HG03575 (cell line): ENCODE measurements around the gene COQ7.

ENCODE experiments used
- ATAC-seq: cut with Tn5 transposase; IDR thresholded peaks from one replicate; pipeline ENCODE4 v1.9.1; 2021; ENCODE audit not compliant: unreplicated experiment, insufficient number of reproducible peaks, low FRiP score; ENCODE audit errors: extremely low read depth

Gene COQ7

DNA sequence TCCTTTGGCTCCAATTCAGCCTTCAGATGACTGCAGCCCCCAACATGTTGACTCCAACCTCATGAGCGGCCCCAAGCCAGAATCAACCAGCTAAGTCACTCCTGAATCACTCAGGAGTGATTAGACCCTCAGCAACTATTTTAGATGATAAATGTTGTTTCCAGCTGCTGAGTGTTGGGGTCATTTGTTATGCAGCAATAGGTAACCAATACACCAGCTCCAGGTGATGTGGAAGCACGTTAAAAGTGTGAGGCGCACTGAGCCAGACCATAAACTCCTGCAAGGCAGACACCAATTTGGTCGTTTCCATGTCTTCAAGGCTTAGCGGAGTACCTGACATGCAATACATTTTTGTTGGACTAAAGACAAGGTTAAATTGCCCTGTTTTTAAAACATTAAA is 17.5 kb downstream of the COQ7 start:
- no peak for ATAC-seq

DNA sequence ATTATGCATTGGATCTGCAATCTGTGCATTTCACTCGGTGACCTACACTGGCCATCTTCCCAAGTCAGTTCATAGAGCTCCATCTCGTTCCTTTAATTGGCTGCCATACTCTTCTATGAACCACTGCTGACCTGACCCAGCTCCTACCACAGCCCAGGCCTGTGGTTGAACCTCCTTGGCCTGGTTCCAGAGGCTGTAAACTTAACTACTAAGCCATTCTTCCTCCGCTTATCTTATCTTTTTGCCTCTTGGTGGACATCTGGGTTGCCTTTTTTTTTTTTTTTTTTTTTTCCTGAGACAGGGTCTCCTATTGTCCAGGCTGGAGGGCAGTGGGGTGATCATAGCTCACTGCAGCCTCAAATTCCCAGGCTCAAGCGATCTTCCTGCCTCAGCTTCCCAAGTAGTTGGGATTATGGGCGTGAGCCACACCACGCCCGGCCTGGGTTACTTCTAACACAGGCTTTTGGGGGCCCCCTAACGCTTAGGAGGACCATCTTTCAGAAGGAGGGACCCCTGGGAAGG is 18.3 kb downstream of the COQ7 start:
- no peak for ATAC-seq

DNA sequence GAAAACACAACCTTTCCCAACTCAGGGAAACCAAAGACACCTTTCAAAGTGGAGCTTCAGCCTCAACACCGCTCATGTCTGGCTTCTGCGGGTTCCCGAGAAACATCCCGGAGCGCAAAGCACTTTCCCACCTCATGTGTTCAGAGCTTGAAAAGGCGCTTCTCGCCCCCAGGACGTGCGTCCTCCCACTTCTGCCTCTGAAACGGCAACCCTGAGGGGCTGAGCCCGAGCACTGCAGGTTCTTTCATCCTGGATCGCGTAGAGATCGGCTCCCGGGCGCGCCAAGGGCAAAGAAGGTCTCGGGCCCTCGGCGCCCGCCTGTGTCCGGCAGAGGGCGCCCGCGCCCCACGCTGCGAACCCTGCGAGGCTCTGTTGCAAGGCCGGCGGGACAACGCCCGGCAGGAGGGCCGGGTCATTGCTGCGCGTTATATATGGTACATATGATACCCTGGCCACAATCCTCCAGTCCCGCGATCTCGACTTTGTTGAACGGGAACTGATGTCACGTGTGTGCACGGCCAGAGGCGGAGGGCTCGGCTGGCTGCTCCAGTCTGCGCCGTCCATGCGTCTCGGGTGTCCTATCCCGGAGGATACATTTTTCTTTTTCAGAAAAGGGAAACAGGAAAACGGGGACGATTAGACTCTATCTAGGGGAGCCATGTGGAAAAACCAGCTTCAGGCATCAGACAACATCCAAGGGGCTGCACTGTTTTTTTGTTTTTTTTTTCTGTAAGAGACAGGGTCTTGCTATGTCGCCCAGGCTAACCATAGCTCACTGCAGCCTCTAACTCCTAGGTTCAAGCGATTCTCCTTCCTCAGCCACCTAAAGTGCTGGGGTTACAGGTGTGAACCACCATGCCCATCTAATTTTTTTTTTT is 19.1 kb downstream of the COQ7 start:
- ATAC-seq = no peak

DNA sequence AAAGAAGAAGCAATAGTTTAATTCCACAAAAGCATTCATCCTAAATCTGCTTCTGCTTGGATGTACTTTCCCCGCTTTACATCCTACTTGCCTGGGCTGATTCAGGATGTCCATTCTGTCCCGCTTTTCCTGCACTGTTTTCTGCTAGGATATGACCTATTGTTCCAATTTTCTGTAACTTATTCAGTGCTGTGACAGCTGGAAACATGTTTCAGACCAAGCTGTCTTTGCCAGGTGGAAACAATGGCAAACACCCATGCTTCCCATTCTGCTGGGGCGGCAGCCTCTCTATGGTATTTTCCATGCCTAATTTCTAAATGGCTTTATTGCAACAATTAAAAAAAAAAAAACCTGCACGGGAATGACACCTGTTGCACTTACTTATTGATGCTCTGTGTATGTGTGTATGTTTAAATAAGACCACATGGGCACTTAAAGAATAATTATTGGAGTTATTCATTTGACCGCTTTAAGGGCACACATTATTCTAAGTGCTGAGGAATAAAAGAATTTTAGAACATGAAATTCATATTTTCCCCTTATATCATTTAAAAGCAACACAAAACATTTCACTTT is 21.0 kb downstream of the COQ7 start:
- ATAC-seq = no peak

DNA sequence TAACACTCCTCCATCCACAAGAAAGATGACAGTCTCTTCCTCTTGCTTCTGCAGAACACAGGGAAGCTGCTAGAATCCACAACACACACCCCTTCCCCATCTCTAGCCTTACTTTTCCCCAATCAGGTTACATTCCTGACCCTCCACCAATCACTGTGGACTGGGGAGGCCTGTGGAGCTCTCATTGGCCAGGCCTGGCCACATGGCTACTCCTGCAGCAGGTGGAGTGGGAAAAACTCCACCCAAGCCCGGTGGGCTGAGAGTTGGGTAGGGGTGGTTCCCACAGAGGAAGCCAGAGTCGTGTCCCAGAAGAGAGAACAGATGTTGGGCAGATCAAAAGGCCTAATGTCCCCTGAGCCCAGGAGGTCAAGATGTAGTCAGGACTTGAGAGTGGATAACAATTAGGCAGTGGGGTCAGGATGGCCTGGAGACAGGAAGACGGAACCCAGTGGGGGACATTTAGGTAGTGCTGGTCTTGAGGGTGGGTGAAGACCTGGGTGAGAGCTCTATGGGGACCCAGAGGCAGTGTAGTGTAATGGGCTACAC is 22.1 kb downstream of the COQ7 start:
- ATAC-seq = no peak

DNA sequence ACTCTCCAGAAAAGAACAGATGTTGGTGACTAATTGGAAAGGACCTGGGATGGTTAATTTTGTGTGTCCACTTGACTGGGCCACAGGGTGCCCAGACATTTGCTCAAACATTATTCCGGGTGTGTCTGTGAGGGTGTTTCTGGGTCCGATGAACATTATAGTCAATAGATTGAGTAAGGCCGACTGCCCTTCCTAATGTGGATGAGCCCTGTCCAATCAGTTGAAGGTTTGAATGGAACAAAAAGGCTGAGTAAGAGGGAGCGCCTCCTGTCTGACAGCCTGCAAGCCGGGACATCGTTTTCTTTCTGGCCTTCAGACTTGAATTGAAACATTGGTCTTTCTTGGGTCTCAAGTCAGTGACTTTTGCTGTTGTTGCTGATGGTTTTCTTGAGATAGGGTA is 23.5 kb downstream of the COQ7 start:
- no peak for ATAC-seq

DNA sequence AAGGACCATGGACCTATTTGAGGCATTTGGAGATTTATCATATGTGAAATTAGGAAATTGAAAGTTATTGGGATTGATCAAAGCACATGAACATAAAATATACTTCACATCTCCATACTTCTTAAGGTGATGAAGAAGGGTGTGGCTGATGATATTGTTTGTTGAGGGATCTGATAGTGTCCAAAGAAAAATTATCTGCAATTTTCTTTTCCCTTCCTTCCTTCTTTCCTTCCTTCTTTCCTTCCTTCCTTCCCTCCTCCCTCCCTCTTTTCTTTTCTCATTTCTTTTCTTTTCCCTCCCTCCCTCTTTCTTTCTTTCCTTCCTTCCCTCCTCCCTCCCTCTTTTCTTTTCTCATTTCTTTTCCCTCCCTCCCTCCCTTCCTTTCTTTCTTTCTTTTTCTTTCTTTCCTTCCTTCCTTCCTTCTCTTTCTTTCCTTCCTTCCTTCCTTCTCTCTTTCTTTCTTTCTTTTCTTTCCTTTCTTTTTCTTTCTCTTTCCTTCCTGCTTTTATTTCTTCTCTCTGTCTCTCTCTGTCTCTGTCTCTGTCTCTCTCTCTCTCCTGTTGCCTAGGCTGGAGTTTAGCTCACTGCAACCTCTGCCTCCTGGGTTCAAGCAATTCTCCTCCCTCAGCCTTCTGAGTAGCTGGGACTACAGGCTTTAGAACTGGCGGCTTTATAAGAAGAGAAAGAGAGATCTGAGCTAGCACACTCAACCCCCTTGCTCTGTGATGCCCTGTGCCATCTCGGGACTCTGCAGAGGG is 25.4 kb downstream of the COQ7 start:
- ATAC-seq = no peak

DNA sequence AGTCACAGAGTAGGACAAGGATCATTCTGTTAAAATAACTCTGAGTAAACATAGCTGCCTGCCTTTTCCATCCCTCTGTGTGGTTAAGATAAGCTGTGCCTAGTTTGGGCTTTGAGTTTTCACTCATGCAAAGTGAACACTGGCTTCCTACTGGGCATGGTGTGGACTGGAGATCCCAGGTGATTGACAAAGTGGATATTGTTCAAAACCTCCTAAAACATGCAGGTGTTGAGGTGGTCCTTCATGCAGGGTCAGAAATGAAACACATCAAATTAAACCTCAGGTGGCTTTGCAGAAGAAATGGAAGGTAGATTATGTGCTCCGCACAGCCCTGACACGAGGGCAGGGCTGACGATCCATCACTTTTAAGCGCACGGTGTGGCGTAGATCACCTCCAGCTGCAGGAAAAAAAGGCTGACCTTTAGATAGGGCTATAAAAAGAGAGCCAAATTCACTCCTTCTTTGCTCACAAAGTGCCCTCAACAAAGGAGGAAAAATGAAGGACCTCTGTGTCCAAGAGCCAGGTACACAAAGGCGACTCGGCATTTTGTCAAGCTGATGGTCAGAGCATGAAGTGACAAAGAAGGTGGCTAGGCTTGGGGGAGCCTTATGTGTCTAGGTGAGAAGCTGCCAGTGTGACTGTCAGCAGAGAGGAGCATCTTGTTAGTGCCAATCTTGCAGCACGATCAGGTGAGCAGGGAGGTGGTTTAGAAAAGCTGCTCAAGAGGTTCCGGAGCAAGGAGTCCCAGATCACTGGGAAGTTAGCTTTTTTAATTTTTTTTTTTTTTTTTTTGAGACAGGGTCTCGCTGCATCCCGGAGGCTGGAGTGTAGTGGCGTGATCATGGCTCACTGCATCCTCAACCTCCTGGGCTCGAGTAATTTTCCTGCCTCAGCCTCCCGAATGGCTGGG is 26.5 kb downstream of the COQ7 start:
- no peak for ATAC-seq

DNA sequence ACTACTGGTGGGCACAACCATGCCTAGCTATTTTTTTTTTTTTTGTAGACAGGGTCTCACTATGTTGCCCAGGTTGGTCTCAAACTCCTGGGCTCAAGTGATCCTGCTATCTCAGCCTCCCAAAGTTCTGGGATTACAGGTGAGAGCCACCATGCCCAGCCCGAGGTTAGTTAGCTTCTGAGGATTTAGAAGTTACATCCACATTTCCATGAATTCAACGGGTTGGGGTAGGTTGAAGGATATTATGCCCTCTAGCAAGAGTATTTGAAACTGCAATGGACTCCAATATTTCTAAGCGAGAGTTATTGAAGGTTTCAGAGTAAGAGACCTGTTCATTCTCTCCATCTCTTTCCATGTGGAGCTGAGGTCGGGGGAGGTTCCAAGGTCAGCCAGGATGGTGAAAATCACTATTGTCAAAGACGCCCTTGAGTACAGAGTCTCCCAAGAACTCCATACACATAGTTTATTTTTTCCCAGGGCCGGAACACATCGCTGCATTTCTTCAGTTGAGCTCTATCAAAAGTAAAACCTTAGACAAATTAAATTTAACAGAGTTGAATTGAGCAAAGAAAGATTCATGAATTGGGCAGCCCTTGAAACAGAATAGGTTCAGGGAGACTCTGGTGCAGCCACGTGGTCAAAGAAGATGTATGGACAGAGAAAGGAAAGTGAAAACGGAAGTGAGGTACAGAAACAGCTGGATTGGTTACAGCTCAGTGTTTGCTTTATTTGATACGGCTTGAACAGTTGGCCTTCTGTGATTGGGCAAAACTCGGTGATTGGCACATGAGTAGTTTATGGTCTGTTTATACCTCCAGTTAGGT is 27.3 kb downstream of the COQ7 start:
- no peak for ATAC-seq

DNA sequence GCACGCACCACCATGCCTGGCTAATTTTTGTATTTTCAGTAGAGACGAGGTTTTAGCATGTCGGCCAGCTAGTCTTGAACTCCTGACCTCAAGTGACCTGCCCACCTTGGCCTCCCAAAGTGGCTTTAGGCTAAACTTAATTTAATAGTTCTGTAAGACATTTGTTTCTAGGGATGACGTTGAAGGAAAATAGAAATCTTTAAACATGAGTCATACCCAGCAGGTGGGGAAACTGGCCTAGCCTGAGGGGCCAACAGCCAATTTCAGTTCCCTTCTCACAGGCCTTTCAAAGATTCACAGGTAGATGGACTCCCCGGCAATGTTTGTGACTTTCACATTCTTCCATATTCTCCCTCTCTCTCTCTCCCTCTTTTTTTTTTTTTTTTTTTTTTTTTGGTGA is 28.2 kb downstream of the COQ7 start:
- ATAC-seq = no peak

DNA sequence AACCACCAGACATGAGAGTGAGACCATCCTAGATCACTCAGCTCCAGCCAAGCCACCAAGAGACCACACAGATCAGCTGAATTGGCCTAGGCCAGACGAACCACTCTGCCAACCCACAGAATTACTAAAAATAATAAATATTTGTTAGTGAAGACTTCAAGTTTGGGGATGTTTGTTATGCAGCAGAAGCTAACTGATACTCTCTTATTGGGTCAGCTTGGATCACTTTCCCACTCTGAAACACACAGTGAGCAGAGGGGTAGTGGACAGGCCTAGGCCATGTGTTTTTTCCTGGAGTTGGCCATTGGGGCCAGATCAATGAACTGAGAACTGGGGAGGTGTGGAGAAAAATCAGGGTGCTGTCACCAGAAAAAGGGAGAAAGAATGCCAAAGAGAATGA is 30.8 kb downstream of the COQ7 start:
- ATAC-seq = no peak

DNA sequence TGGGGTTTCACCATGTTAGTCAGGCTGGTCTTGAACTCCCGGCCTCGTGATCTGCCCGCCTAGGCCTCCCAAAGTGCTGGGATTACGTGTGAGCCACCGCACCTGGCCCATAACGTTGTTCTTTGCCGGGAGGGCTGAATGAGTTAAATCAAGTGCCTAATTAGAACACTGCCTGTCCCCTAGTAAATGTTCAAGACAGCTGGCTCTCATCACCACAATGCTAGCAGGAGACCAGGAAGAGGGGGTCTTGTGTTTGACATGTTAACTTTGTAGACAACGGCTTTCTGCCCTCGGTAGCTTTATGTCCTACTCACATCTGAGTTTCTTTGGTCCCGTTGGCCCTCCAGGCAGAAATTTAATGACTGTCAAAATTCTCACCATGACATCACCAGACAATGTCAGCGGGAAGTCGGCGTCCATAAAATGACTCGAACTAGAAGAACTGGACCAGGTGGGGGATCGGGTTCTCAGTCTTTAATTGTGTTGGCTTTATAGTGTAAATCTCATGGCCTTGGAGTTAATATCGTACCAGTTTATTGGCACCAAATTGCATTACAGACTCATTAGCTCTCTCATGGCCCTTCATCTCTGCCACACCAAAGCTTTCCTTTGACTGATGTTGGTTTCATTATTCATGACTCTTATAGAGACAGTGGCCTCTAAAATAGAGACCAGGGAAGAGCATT is 34.9 kb downstream of the COQ7 start:
- ATAC-seq = no peak

DNA sequence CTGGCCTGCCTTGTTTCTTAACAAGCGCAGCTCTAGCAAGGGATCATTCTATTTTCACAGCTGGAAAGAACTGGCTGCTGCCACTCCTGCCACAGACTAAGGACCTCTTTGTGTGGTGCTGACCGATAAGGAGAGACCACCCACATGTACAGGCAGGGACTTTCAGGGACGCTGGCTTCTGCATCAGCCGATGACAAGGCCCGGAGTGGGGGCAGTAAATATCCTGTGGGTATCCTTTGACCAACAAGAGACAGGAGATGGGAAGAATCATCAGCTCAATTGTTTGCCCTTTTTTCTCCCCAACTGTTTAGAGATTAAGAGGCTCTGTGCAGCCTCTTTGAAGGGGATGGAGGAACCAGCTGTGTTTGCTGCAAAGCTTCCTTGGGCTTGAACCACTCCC is 37.2 kb downstream of the COQ7 start:
- no peak for ATAC-seq

DNA sequence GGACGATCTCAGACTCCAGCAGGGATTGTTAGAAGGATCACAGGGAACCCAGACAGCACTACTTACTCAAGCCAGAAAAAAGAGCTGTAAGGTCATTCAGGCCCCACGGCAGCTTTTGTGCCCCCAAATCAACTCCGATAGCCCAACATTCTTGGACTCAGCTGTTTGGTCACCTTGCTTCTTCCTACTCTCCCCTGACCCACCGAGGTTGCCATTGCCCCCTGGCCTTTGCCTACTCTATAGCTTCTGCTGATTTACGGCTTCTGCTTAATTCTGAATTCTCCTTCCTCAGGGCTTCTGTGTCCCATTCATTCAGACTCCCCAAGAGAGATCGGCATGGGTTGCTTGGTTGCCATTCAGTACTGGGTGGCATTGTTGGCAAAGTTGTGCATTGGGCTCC is 37.7 kb downstream of the COQ7 start:
- no peak for ATAC-seq

DNA sequence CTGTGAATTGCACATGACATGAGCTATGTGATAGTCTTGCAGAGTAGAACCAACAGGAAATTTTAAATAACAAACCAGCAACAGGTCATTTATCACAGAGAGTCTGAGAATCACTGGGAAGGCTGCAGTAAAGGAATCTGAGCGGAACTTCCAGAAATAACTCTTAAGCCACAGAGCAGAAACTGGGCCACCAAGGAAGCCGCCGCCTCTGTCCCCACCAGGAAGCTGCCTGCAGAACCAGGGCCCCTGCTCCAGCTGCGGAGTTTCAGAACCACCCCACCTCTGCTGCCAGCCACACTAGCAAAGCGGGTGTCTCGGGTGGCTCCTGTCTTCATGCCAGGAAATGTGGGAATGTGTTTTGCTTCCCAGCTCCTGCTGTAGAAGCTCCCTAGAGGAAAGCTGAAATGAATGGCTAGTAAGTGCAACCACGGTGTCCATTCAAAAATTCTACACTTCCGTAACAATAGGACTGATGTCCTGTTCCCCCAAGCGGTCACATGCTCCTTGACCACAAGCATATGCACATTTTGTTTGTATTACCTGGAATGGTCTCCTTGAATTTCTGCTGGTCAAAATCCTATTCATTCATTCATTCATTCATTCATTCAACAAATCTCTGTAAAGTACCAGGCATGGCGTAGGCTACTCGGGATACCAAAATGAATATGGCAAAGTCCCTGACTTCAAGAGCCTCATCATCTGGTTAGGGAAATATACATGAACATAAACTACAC is 38.6 kb downstream of the COQ7 start:
- no peak for ATAC-seq

DNA sequence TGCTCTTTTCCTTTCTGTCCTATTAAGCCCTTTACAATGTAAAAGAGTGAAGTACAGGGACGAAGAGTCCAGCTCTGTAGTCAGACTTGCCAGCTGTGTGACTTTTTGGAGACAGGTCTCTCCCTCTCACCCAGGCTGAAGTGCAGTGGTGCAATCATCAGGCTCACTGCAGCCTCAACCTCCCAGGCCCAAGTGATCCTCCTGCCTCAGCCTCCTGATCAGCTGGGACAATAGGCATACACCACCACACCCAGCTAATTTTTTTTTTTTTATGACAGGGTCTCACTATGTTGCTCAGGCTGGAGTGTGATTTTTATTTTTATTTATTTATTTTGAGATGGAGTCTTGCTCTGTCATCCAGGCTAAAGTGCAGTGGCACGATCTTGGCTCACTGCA is 39.2 kb downstream of the COQ7 start:
- no peak for ATAC-seq
